MM.1S (cell line): ENCODE data around the gene LPAR5.

Experiments
- DNase-seq: peaks from one replicate; pipeline ENCODE4 v3.0.0-alpha.2; 2015
- H2AFZ ChIP-seq: fragments of 300-600 bp; sonication (generic); 2 replicates; pipeline ENCODE4 v1.6.0; 2016; ENCODE audit warnings: antibody characterized with exemption, low read length
- H3F3A ChIP-seq: fragments of 300-600 bp; sonication (generic); 2 replicates; pipeline ENCODE4 v1.6.1; 2016; ENCODE audit warnings: mild to moderate bottlenecking, antibody characterized with exemption, low read length, moderate library complexity, mixed read lengths; ENCODE audit not compliant: insufficient read depth
- H3K27ac ChIP-seq: fragments of 300-600 bp; sonication (generic); 2 replicates; pipeline ENCODE4 v1.5.1; 2016; ENCODE audit warnings: mild to moderate bottlenecking, low read length
- H3K27me3 ChIP-seq: fragments of 300-600 bp; sonication (generic); replicated peaks from 2 replicates; pipeline ENCODE4 v1.6.0; 2016; ENCODE audit warnings: low read length; ENCODE audit not compliant: insufficient read depth
- H3K36me3 ChIP-seq: fragments of 300-600 bp; sonication (generic); replicated peaks from 2 replicates; pipeline ENCODE4 v1.6.1; 2016; ENCODE audit warnings: mild to moderate bottlenecking, low read length, mixed read lengths; ENCODE audit not compliant: insufficient read depth
- H3K4me1 ChIP-seq: fragments of 300-600 bp; sonication (generic); 2 replicates; pipeline ENCODE4 v1.6.1; 2016; ENCODE audit warnings: low read length, mixed read lengths
- H3K4me2 ChIP-seq: fragments of 300-600 bp; sonication (generic); 2 replicates; pipeline ENCODE4 v1.6.0; 2016; ENCODE audit warnings: low read depth, low read length
- H3K4me3 ChIP-seq: fragments of 300-600 bp; sonication (generic); 2 replicates; pipeline ENCODE4 v1.5.1; 2016; ENCODE audit warnings: low read length, mixed read lengths
- H3K79me2 ChIP-seq: fragments of 300-600 bp; sonication (generic); 2 replicates; pipeline ENCODE4 v1.6.1; 2016; ENCODE audit warnings: mixed run types, low read length, mixed read lengths
- H3K9ac ChIP-seq: fragments of 300-600 bp; sonication (generic); 2 replicates; pipeline ENCODE4 v1.6.1; 2016; ENCODE audit warnings: low read length, mixed read lengths
- H3K9me2 ChIP-seq: fragments of 300-600 bp; sonication (generic); replicated peaks from 2 replicates; pipeline ENCODE4 v1.6.1; 2016; ENCODE audit warnings: mild to moderate bottlenecking, low read length, mixed read lengths; ENCODE audit not compliant: insufficient read depth
- H3K9me3 ChIP-seq: fragments of 300-600 bp; sonication (generic); replicated peaks from 2 replicates; pipeline ENCODE4 v1.6.1; 2016; ENCODE audit warnings: mild to moderate bottlenecking, low read length, mixed read lengths; ENCODE audit not compliant: insufficient read depth
- H4K20me1 ChIP-seq: fragments of 300-600 bp; sonication (generic); 2 replicates; pipeline ENCODE4 v1.6.1; 2016; ENCODE audit warnings: mild to moderate bottlenecking, low read length, moderate library complexity, mixed read lengths; ENCODE audit not compliant: insufficient read depth
- CTCF ChIP-seq: fragments of 300-600 bp; sonication (generic); IDR thresholded peaks from 2 replicates; pipeline ENCODE4 v1.5.1; 2016; ENCODE audit warnings: antibody characterized with exemption, low read length, mixed read lengths
- EZH2 ChIP-seq: fragments of 300-600 bp; sonication (generic); optimal IDR thresholded peaks from 2 replicates; pipeline ENCODE3; 2017; ENCODE audit warnings: low read depth, mild to moderate bottlenecking, antibody characterized with exemption, low read length, mixed read lengths
- EZH2phosphoT487 ChIP-seq: fragments of 300-600 bp; sonication (generic); IDR thresholded peaks from 2 replicates; pipeline ENCODE4 v1.6.1; 2018; ENCODE audit warnings: antibody characterized with exemption, low read length

The LPAR5 gene

GRCh38 chr12:6664902-6665301 is 29.1 kb upstream of the LPAR5 start:
- Histone ChIP-seq H3K36me3 (peaks cover 8% of the 10 kb centered on the region; the same call in 1 of the 2 replicates), H3K9me2 (no peaks in the 10 kb centered on the region), H3F3A (peaks cover 10% of the 10 kb centered on the region; the same call in 1 of the 2 replicates), H3K4me1 (peaks cover 11% of the 10 kb centered on the region), H3K27me3 (no peaks in the 10 kb centered on the region), H3K4me3 (no peak overlapping the region), H3K9ac (no peak overlapping the region), H3K79me2 (peaks cover 15% of the 10 kb centered on the region), H3K4me2 (no peak overlapping the region), H2AFZ (no peak overlapping the region), H3K9me3 (no peaks in the 10 kb centered on the region), H3K27ac (no peak overlapping the region), H4K20me1 (no peaks in the 10 kb centered on the region)
- TF ChIP-seq EZH2, result no peak
- TF ChIP-seq CTCF, result no peak
- no peak for TF ChIP-seq EZH2phosphoT487
- DNase-seq, result no peak

- Histone ChIP-seq H3F3A (peaks cover 10% of the 10 kb centered on the region; the same call in 1 of the 2 replicates), H2AFZ (peak within 1 kb of the TSS; percentile 96), H3K9me3 (no peaks in the 10 kb centered on the region), H3K79me2 (peaks cover 15% of the 10 kb centered on the region), H3K4me2 (peak within 1 kb of the TSS; percentile 84), H3K4me1 (peaks cover 11% of the 10 kb centered on the region), H3K9me2 (no peaks in the 10 kb centered on the region), H3K27ac (peak within 1 kb of the TSS; percentile 63), H4K20me1 (no peaks in the 10 kb centered on the region), H3K9ac (peak within 1 kb of the TSS; percentile 57), H3K4me3 (peak within 1 kb of the TSS; percentile 96), H3K27me3 (no peaks in the 10 kb centered on the region), H3K36me3 (no peaks in the 10 kb centered on the region; the same call in 1 of the 2 replicates)
- no peak for TF ChIP-seq EZH2phosphoT487
- no peak for TF ChIP-seq EZH2
- no peak for TF ChIP-seq CTCF
- DNase-seq, result peak; percentile 100
These were observed 27.4 kb upstream of the LPAR5 start, which contains the start of gene ING4 for GRCh38 chr12:6662906-6663742. ING4 (minus strand) TSS chr12:6663119; CDS start chr12:6663101, 18 bp downstream.

GRCh38 chr12:6662602-6662905 is 26.8 kb upstream of the LPAR5 start:
- no peak for TF ChIP-seq EZH2phosphoT487
- TF ChIP-seq CTCF, result no peak
- no peak for TF ChIP-seq EZH2
- no peak for DNase-seq
- Histone ChIP-seq H3K4me1 (peaks cover 11% of the 10 kb centered on the region), H3K4me3 (peak overlapping the region; percentile 96), H3K4me2 (peak overlapping the region; percentile 84), H3K9me2 (no peaks in the 10 kb centered on the region), H3K79me2 (peaks cover 15% of the 10 kb centered on the region), H3K9ac (peak overlapping the region; percentile 57), H3K27ac (peak overlapping the region; percentile 26; the same call in 1 of the 2 replicates), H2AFZ (peak overlapping the region; percentile 86), H3F3A (peaks cover 10% of the 10 kb centered on the region; the same call in 1 of the 2 replicates), H3K36me3 (no peaks in the 10 kb centered on the region; the same call in 1 of the 2 replicates), H4K20me1 (no peaks in the 10 kb centered on the region), H3K9me3 (no peaks in the 10 kb centered on the region), H3K27me3 (no peaks in the 10 kb centered on the region)
